ENCODE measurements around the gene SLC2A11. TPM values are rescaled to one million over a fixed set of nuclear protein-coding genes. Genes with fewer than 3 reads are reported as not detected.

SLC2A11 gene
- total RNA-seq, 1 experiment from 2014 or later = 17.2 TPM

DNA sequence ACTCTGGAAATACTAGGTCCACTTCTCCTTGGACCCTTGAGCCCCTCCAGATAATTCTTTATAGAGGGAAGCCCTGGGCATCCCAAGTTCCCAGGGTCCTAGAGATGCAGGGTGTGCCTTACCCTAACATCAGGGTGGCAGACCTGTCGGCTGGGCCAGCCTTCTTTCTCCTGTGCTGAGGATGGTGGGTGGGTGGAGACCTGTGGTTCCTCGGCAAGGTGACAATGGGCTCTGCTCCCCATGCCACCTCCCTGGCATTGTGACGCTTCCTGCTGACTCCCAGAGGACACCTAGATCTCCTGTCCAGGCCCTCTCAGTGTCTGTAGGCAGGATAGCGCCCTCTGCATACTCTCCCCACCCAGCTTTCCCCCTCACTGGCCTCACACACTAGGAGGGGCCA is 15.1 kb upstream of the SLC2A11 start:
- Histone ChIP-seq H3K9me2 (ENCODE audit: insufficient read depth) (no peaks in the 10 kb centered on the region), H3K36me3 (ENCODE audit: control insufficient read depth in 1 of 2, insufficient read depth in 2 of 2, low read length in 2 of 2) (no peaks in the 10 kb centered on the region), H2AFZ (ENCODE audit: low read depth, low read length, poor library complexity, severe bottlenecking) (no peak overlapping the region), H3K27ac (ENCODE audit: low read depth, low read length) (no peak overlapping the region), H4K20me1 (ENCODE audit: insufficient read depth) (no peaks in the 10 kb centered on the region), H3K9ac (ENCODE audit: low read length) (no peak overlapping the region), H3K4me1 (ENCODE audit: control insufficient read depth in 1 of 2, insufficient read depth in 2 of 2, low read length in 2 of 2) (no peaks in the 10 kb centered on the region), H3K9me3 (ENCODE audit: control insufficient read depth in 1 of 2, insufficient read depth in 1 of 2, low read depth in 1 of 2, low read length in 2 of 2) (no peaks in the 10 kb centered on the region), H3K4me3 (replicated peaks in 1 of 2; ENCODE audit: low read depth in 1 of 2, low read length in 2 of 2) (no peak overlapping the region), H3K79me2 (ENCODE audit: insufficient read depth, low read length) (no peaks in the 10 kb centered on the region), H3K27me3 (ENCODE audit: insufficient read depth, low read length) (no peaks in the 10 kb centered on the region), H3K4me2 (ENCODE audit: low read length) (no peak overlapping the region)
- CTCF ChIA-PET = interaction anchor here (0.6 kb wide), 1 partner anchor 32 kb away, joined by 3 read pairs; no protein-coding TSS in a partner anchor
- ATAC-seq = no peak
- RAD21 ChIA-PET (ENCODE audit: low non-redundant PET in 1 of 2, low total read pairs in 2 of 2, uncharacterized antibody in 2 of 2, unreplicated experiment in 2 of 2) = no interaction called here
- POLR2A ChIA-PET = no interaction called here
- BruUV-seq (replicated peaks) = no TSS peak
- DNase-seq (ENCODE audit: low read depth, low spot score) = no peak
- intact Hi-C loops (cut with micrococcal nuclease) = loop anchor here (10.0 kb wide), 1 partner anchor 528 kb away; no protein-coding TSS in a partner anchor
- TF ChIP-seq EZH2phosphoT487 (IDR thresholded peaks at IDR 0.05; ENCODE audit: borderline replicate concordance) (no peak), ZFX (IDR thresholded peaks at IDR 0.05) (no peak), POLR2AphosphoS5 (IDR thresholded peaks at IDR 0.05; ENCODE audit: low read depth, low read length) (no peak), CEBPB (IDR thresholded peaks at IDR 0.05; ENCODE audit: low read depth) (no peak), SP1 (IDR thresholded peaks at IDR 0.05; ENCODE audit: low read depth) (no peak), SIN3A (IDR thresholded peaks at IDR 0.05; ENCODE audit: low read depth) (no peak), FOSL1 (IDR thresholded peaks at IDR 0.05; ENCODE audit: low read depth) (no peak), RAD21 (IDR thresholded peaks at IDR 0.05; ENCODE audit: low read depth) (no peak), JUND (IDR thresholded peaks at IDR 0.05) (no peak), ELF1 (IDR thresholded peaks at IDR 0.05; ENCODE audit: borderline replicate concordance, low read depth) (no peak)
- TF ChIP-seq, protein P1, sequence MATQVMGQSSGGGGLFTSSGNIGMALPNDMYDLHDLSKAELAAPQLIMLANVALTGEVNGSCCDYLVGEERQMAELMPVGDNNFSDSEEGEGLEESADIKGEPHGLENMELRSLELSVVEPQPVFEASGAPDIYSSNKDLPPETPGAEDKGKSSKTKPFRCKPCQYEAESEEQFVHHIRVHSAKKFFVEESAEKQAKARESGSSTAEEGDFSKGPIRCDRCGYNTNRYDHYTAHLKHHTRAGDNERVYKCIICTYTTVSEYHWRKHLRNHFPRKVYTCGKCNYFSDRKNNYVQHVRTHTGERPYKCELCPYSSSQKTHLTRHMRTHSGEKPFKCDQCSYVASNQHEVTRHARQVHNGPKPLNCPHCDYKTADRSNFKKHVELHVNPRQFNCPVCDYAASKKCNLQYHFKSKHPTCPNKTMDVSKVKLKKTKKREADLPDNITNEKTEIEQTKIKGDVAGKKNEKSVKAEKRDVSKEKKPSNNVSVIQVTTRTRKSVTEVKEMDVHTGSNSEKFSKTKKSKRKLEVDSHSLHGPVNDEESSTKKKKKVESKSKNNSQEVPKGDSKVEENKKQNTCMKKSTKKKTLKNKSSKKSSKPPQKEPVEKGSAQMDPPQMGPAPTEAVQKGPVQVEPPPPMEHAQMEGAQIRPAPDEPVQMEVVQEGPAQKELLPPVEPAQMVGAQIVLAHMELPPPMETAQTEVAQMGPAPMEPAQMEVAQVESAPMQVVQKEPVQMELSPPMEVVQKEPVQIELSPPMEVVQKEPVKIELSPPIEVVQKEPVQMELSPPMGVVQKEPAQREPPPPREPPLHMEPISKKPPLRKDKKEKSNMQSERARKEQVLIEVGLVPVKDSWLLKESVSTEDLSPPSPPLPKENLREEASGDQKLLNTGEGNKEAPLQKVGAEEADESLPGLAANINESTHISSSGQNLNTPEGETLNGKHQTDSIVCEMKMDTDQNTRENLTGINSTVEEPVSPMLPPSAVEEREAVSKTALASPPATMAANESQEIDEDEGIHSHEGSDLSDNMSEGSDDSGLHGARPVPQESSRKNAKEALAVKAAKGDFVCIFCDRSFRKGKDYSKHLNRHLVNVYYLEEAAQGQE (IDR thresholded peaks at IDR 0.05; ENCODE audit: low read depth) = no peak
- TF ChIP-seq, protein P2, sequence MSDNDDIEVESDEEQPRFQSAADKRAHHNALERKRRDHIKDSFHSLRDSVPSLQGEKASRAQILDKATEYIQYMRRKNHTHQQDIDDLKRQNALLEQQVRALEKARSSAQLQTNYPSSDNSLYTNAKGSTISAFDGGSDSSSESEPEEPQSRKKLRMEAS (IDR thresholded peaks at IDR 0.05) = no peak
- TF ChIP-seq, protein P3, sequence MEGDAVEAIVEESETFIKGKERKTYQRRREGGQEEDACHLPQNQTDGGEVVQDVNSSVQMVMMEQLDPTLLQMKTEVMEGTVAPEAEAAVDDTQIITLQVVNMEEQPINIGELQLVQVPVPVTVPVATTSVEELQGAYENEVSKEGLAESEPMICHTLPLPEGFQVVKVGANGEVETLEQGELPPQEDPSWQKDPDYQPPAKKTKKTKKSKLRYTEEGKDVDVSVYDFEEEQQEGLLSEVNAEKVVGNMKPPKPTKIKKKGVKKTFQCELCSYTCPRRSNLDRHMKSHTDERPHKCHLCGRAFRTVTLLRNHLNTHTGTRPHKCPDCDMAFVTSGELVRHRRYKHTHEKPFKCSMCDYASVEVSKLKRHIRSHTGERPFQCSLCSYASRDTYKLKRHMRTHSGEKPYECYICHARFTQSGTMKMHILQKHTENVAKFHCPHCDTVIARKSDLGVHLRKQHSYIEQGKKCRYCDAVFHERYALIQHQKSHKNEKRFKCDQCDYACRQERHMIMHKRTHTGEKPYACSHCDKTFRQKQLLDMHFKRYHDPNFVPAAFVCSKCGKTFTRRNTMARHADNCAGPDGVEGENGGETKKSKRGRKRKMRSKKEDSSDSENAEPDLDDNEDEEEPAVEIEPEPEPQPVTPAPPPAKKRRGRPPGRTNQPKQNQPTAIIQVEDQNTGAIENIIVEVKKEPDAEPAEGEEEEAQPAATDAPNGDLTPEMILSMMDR (IDR thresholded peaks at IDR 0.05 in 2 of 3, conservative IDR thresholded peaks at IDR 0.05 in 1 of 3; ENCODE audit: borderline replicate concordance in 1 of 3, insufficient read depth in 1 of 3, low read depth in 2 of 3, low read length in 2 of 3) = no peak
